Measurements from ENCODE around the gene GALNT16. TPM values are rescaled to one million over a fixed set of nuclear protein-coding genes. Genes with fewer than 3 reads are reported as not detected.
"Not testable (repeated sequence)": the region's sequence is repeated elsewhere in the genome, so short reads cannot be mapped to it uniquely, and the experiment has no call there.

GALNT16 gene
- total RNA-seq, 3 donors from 2014 or later = 0.87 to 6.4 (median 1.8) TPM

DNA sequence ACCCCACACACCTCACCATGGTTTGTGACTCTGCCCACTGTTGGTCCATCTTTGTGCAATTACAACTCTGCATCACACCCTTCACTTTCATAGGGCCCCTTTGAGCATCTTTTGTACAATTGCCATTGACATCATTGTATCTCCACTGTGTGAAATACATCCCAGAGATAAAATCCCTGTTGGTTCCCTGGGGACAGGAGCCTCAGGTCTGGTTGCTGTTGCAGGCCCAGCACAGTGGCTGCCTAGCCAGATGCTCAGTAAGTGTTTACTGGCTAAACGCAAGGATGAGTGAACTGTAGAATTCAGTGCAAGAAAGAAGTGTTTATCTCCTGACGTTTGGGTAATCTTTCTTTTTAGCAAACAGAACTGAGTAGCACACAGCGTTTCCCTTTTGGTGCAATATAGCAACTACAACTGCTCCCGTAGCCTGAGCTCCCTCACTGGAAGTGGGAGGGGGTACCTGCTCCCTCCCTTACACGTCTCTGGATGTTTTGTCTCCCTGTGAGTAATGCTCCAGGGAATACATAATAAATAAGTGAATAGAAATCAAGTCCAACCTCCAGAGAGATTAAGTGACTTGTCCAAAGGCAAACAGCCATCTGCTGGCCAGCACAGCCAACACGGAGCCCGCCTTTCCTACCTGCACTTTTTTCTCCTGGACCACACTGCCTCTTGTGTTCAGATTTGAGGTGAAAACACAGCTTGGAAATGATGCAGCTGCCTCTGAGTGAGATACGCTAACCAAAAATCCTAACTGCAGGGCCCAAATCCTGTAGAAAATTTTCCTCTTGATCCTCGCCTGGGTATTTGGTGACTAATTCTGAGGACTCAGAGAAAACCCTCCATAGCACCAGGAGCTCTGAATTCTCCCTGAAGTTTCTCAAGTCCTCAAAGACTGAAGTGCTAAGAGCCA, 27.4 kb downstream of the GALNT16 start:
- Histone ChIP-seq H3K36me3 (ENCODE audit: low read depth) (no peaks in the 10 kb centered on the region), H3K9me3 (no peaks in the 10 kb centered on the region), H3K4me3 (no peak overlapping the region), H3K4me1 (ENCODE audit: low read depth) (no peaks in the 10 kb centered on the region)
- intact Hi-C loops (cut with DNase I, micrococcal nuclease) = no loop called here
- ATAC-seq (no peak), DNase-seq (no peak)
- TF ChIP-seq, protein P1, sequence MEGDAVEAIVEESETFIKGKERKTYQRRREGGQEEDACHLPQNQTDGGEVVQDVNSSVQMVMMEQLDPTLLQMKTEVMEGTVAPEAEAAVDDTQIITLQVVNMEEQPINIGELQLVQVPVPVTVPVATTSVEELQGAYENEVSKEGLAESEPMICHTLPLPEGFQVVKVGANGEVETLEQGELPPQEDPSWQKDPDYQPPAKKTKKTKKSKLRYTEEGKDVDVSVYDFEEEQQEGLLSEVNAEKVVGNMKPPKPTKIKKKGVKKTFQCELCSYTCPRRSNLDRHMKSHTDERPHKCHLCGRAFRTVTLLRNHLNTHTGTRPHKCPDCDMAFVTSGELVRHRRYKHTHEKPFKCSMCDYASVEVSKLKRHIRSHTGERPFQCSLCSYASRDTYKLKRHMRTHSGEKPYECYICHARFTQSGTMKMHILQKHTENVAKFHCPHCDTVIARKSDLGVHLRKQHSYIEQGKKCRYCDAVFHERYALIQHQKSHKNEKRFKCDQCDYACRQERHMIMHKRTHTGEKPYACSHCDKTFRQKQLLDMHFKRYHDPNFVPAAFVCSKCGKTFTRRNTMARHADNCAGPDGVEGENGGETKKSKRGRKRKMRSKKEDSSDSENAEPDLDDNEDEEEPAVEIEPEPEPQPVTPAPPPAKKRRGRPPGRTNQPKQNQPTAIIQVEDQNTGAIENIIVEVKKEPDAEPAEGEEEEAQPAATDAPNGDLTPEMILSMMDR (IDR thresholded peaks at IDR 0.05) = no peak

DNA sequence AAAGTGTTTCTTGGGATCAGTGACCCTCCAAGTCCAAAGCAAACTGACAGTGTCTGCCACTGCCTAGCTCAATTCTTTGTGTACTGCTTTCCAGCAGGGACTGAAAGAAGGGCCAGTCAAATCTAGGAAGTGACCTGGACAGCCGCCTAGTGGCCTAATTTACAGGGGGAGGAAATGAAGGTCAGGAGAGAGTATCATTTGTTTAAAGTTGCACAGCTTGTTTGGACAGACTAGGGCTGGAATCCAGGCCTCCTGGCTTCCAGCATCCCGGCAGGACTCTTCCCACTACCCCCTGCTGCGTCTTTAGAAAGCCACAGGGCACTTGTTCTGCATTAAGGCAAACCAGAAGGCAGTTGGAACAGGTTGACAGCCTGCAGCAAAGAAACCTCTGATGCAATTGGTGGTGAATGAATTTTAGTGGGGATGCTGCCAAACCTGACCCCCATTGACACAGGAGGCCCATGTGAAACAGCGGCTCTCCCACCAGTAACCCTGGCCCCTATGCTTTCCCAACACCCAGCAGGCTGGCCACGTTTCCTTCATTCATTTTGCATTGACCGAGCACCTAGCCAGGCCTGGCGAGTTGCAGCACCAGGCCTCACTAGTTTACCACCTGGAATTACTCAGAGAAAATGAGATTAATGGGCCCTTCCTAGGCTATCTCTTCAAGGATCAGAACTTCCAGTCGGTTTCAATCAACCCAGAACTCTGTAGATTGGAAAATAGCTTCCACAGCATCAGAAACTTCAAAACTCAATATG, 28.2 kb downstream of the GALNT16 start:
- ATAC-seq (peak; percentile 41), DNase-seq (peak in 1 of 3 donors; percentile 28)
- H3K9me3 ChIP-seq = no peaks in the 10 kb centered on the region
- intact Hi-C loops (cut with DNase I, micrococcal nuclease) = no loop called here
- H3K36me3 ChIP-seq (ENCODE audit: low read depth) = no peaks in the 10 kb centered on the region
- no peak overlapping the region for H3K4me3 ChIP-seq
- TF ChIP-seq, protein P1 (IDR thresholded peaks at IDR 0.05) = no peak
- H3K4me1 ChIP-seq (ENCODE audit: low read depth) = no peaks in the 10 kb centered on the region

DNA sequence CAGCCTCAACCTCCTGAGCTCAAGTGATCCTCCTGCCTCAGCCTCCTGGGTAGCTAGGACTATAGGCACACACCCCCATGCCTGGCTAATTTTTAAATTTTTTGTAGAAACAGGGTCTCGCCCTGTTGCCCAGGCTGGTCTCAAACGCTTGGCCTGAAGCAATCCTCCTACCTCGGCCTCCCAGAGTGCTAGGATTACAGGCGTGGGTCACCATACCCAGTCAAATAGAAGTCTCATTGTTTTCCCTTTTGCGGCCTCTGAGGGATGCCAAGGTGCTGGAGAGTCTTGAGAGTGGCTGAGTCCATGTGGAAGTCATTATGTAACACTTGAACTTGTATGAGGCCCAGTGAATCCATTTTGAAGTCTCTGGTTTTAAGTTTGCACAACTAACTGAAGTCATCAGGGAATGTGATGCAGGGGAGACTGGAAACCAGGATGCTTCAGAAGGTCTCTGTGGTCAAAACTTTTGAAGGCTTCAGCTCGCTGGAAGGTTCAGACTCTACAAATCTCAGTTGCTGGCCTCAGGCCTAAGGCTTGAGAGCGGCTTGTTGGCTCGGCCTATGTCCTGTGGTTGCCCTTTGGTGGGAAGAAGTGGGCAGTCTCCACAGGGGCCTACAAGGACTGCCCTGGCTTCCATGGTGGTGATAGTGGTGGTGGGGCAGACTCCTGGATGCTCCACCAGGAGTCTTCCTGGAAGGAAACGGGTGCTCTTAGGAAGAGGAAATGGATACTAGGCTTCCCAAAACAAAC, 29.2 kb downstream of the GALNT16 start:
- intact Hi-C loops (cut with DNase I, micrococcal nuclease) = no loop called here
- DNase-seq = no peak
- TF ChIP-seq, protein P1 (IDR thresholded peaks at IDR 0.05) = no peak
- H3K4me1 ChIP-seq (ENCODE audit: low read depth) = no peaks in the 10 kb centered on the region
- no peak overlapping the region for H3K4me3 ChIP-seq
- no peak for ATAC-seq
- H3K36me3 ChIP-seq (ENCODE audit: low read depth) = no peaks in the 10 kb centered on the region
- no peaks in the 10 kb centered on the region for H3K9me3 ChIP-seq

DNA sequence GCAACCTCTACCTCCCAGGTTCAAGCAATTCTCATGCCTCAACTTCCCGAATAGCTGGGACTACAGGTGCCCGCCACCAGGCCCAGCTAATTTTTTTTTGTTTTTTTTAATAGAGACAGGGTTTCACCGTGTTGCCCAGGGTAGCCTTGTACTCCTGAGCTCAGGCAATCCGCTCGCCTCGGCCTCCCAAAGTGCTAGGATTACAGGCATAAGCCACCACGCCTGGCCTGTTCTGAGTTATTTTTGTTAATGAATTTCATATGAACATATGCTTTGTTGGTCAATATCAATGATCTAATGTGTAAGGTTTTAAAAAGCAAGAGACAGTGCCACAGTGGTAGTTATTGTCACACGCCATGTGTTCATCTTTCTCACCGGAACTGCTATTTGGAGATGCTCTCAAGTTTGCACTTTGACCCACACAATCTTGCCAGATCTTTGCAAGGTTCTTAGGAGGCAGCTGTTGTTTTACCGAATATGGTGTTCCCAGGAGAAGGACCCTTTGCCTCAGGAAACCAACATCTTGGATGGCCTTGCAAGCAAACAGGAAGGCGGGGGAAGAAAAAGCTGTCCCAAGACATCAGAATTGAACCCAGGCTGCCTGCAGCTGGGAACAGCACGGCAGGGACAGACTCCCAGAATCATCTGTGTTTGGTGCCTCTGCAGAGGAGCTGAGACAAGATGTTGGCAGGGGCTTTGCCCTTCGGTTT, 30.0 kb downstream of the GALNT16 start:
- H3K4me1 ChIP-seq (ENCODE audit: low read depth) = no peaks in the 10 kb centered on the region
- H3K36me3 ChIP-seq (ENCODE audit: low read depth) = no peaks in the 10 kb centered on the region
- DNase-seq = no peak
- TF ChIP-seq, protein P1 (IDR thresholded peaks at IDR 0.05) = no peak
- intact Hi-C loops (cut with DNase I, micrococcal nuclease) = no loop called here
- H3K4me3 ChIP-seq = no peak overlapping the region
- no peak for ATAC-seq
- no peaks in the 10 kb centered on the region for H3K9me3 ChIP-seq

DNA sequence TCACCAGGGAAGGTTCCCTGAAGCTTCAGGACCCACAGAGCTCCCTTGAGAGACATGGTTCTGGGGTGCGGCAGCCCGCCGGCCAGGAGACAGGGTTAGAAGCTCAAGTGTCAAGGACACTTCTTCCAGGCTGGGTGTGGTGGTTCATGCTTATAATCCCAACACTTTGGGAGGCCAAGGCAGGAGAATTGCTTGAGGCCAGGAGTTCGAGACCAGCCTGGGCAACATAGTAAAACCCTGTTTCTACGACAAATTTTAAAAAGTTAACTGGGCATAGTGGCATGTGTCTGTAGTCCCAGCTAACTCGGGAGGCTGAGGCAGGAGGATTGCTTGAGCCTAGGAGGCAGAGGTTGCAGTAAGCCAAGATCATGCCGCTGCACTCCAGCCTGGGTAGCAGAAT, 30.9 kb downstream of the GALNT16 start:
- DNase-seq; intact Hi-C loops (cut with DNase I, micrococcal nuclease); H3K9me3 ChIP-seq; H3K4me1 ChIP-seq (ENCODE audit: low read depth); H3K4me3 ChIP-seq; ATAC-seq; H3K36me3 ChIP-seq (ENCODE audit: low read depth): not testable (repeated sequence)
